HG02571 (cell line): ENCODE results near the gene SRPK3.

ENCODE experiments used
- ATAC-seq: cut with Tn5 transposase; IDR thresholded peaks from one replicate; pipeline ENCODE4 v1.9.1; 2021; ENCODE audit warnings: mild to moderate bottlenecking, moderate library complexity; ENCODE audit not compliant: unreplicated experiment

Gene SRPK3

GRCh38 chrX:153829799-153830639 lies 49.2 kb downstream of the SRPK3 start, which contains the start of gene PDZD4:
Gene PDZD4 (minus strand): TSS chrX:153830544. CDS start chrX:153830298, 246 bp downstream.
- no peak for ATAC-seq

- no peak for ATAC-seq
Measured at GRCh38 chrX:153830640-153831428, 50.0 kb downstream of the SRPK3 start.

GRCh38 chrX:153831429-153832150 lies 50.7 kb downstream of the SRPK3 start:
- ATAC-seq: no peak

- no peak for ATAC-seq
Measured at GRCh38 chrX:153832728-153833127, 51.9 kb downstream of the SRPK3 start.
